Raji (cell line): ENCODE measurements around the gene ABCC5.

Experiments
- POLR2A ChIP-seq: IDR thresholded peaks from 2 replicates; pipeline ENCODE4 v1.6.1; 2011; ENCODE audit warnings: low read depth, low read length, control low read depth; ENCODE audit not compliant: insufficient read depth

Gene ABCC5

DNA sequence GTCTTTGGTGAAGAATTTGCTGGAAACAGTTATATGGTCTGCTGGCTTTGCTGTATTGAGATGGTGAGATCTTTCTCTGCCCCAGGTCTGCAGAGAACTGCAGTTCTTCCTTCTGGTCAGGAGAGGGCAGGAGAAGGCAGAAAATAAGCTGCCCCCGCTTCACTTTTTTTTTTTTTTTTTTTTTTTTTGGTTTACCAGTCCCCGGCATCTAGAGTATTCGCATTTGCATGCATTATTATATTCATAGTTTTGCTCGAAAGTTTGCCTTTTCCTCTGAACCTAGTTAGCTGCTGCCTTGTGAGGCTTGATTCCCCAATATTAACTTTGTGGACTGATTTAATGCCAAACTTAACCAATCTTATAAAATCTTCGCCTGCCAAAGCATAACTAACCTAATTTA lies 122.4 kb downstream of the ABCC5 start:
- TF ChIP-seq POLR2A = no peak

DNA sequence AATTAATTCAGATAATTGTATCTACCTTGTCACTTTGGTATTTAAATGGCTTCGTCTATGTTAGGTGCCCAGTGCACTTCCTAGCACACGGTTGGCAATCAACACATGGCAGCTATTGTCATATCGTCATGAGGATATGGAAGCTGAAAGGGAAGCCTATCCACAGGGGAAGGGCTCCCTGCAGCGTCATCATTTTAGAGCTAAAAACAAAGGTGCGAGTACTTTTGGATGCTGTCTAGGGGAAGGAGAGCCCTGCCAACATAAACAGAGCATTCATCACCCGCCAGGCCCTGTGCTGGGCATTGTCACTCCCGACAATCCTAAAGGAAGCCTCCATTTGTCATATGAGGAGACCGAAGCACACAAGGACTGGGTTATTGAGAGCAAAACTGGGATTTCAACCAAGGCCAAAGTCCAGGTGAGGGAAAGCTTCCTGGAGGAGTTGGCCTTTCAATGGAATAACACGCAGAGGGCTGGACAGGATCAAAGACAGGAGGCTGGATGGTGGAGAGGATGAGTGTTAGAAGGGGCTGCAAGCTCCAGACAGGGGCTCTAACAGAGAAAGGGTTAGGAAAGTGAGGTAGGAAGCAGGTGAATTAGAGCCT lies 125.0 kb downstream of the ABCC5 start:
- TF ChIP-seq POLR2A = no peak

DNA sequence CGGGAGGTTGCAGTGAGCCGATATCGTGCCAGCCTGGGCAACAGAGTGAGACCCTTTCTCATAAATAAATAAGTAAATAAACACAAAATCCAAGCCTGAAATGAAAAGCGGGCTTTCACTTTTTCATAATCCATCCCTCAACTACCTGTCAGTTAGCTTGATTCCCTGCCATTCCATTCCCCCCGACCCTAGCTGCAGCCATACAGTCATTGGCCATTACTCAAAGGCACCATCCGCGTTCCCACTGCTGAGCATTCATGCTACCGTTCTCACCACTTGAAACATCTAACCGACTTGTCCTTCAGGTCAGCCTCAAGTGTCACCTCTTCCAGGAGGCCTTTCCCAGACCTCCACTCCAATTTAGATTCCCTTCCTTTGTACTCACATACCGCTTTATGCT lies 131.9 kb downstream of the ABCC5 start:
- no peak for TF ChIP-seq POLR2A

DNA sequence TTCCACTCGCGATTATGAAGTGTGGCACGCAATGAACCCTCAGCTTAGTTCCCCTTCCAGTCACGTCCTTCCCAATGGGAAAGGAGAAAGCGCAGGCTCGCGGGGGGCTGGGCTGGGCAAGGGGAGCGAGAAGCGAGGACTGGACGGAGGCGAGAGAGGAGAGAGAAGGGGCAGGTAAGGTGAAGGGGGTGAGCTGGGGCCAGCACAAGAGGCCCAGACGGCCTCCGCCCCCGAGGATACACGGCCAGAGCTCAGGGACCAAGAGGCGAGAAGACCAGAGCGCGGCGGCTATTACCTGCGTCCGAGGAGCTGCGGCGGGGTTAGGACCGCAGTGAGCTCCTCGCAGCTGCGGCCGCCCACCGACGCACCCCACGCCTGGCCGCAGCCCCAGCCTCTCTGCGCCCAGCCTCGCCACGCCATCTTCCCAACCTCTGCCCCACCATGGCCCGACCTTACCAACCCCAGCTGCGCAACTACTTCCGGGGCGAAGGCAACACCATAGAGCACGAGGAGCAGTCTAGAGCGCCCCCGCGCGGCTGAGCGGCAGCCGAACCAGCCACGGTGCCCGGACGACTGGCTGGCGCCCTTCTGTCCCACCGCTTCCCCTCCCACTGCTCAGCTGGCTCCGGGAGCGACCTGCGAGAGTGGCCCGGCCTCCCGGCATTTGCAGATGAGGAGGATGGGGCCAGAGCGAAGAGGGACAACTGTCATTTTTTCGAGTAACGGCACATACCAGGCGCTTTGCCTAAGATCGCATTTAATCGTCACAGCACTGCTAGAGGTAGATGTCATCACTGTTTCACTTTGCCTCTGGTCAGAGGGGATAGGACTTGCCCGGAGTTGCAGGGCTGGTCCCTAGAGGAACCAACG lies 133.0 kb downstream of the ABCC5 start, which contains the start of gene PARL:
Gene PARL (minus strand): TSS at position 454 of the 870 bp plus-strand sequence. CDS start 34 bp downstream, at position 420.
- peak; percentile 92 for TF ChIP-seq POLR2A

DNA sequence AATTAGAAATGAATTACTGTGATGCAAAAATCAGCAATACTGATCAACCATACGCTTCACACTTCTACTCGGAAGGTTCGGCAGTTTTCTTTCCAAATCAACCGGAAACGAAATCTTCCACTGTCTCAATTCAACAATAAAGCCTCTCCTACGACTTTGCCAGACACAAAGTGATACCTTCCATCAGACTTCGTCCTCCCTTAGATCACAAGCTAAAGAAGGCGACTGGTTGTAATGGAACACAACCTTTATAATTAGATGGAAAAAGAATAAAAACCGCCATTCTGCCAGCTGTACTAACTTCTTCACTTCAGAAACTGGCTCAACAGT lies 133.6 kb downstream of the ABCC5 start:
- no peak for TF ChIP-seq POLR2A

DNA sequence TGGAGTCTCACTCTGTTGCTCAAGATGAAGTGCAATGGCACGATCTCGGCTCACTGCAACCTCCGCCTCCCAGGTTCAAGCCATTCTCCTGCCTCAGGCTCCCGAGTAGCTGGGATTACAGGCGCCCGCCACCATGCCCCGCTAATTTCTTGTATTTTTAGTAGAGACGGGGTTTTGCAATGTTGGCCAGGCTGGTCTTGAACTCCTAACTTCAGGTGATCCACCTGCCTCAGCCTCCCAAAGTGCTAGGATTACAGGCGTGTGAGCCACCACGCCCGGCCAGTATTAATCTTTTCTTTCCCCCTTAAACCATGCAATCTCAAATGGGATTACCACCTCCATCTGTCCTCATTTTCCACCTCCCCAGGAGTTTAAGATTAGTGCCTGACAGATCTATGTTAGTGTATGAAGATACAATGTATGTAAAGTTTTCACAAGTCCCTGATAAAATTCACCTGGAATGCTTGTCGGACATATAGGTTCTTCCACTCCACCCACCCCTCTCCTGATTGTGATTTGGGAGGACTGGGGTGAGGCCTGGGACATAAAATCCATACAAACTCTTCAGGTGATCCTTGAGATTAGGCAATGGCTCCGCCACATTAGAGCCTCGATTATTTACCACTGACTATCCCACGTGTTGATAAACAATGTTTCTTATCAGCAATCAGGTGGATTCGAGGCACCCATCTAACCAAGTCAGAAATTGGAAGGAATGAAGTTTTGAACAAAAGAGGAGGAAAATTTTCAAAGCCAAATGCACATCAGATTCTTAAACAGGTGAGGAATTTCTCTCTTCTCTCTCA lies 134.2 kb downstream of the ABCC5 start:
- TF ChIP-seq POLR2A = no peak

DNA sequence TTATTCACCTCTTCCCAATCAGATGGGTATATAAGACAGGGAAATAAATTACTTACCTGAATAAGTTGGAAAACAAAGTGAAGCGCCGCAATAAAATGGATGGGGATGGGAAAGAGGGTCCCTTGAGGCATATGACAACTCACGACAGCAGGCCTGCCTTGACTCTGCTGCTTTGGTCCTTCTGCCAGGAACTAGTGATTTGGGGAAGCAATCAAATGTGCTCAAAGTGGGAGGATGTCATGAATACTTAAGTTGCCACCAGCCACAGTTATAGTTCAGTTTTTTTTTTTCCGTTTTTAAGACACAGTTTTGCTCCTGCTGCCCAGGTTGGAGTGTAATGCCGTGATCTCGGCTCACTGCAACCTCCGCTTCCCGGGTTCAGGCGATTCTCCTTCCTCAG lies 137.6 kb downstream of the ABCC5 start:
- no peak for TF ChIP-seq POLR2A

DNA sequence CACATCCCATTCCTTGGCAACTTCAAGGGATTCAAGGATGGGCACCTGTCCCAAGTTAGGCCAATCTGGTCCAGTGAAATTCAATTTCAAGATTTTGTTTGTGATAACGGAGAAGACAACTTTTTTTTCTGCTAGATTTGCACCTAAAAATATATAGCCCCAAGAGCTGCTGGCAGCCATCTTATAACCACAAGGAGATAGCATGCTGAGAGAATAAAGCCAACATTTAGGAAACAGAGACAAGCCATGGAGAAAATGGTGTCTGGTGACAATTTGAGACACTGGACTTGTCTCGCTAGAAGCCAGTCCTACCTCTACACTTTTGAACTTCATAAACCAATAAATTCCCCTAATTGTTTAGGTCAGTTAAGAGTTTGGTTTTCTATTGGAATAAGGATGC lies 138.4 kb downstream of the ABCC5 start:
- no peak for TF ChIP-seq POLR2A

DNA sequence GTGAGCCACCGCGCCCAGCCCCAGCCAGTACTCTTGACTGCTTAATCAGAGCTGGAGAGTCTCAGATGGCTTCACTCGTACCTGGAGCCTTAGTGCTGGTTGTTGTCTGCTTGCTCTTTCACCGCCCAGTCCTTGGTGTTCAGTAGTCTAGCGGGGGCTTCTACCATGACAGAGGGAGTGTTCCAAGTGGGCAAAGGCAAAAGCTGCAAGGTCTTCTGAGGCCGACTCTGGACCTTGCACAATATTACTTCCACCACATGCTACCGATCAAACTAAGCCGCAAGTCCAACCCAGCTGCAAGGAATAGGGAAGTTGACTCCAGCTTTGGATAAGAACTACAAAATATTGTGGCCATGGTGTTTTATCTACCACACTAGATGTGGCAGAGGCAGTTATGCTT lies 139.6 kb downstream of the ABCC5 start:
- no peak for TF ChIP-seq POLR2A

DNA sequence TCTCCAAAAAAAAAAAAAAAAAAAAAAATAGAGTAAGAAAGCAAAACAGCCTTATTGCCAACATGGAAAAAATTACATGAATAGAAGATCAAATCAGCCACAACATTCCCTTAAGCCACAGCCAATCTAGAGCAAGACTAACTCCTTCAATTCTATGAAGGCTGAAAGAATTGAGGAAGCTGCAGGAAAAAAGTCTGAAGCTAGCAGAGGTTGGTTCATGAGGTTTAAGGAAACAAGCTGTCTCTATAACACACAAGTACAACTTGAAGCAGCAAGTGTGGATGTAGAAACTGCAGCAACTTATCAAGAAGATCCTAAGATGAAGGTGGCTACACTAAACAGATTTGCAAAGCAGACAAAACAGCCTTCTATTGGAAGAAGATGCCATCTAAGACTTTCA lies 142.3 kb downstream of the ABCC5 start:
- TF ChIP-seq POLR2A = no peak

DNA sequence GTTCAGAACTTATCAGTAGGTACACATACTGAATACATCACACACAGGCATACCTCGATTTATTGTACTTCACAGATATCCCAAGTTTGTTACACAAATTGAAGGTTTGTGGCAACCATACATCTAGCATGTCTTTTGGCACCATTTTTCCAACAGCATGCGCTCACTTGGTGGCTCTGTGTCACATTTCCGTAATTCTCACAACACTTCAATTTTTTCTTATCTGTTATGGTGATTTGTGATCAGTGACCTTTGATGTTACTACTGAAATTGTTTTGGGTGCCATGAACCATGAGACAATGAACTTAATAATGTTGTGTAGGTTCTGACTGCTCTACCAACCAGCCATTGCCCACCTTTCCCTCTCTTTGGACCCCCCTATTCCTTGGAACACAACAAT lies 143.8 kb downstream of the ABCC5 start:
- no peak for TF ChIP-seq POLR2A

DNA sequence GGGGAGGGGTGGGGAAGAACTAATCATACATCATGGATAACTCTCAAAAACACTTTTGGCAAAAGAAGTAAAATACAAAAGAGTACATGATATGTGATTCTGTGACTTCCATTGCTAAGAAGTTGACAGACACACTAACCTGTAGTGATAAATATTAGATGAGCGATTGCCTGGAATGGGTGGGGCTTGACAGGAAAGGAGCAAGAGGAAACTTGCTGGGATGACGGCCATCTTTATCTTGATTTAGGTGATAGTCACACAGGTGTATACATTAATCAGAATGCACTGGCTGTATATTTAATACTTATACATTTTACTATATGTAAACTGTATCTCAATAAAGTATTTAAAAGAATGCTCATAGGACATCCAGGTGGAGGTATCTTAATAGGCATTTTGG lies 146.1 kb downstream of the ABCC5 start:
- TF ChIP-seq POLR2A = no peak

DNA sequence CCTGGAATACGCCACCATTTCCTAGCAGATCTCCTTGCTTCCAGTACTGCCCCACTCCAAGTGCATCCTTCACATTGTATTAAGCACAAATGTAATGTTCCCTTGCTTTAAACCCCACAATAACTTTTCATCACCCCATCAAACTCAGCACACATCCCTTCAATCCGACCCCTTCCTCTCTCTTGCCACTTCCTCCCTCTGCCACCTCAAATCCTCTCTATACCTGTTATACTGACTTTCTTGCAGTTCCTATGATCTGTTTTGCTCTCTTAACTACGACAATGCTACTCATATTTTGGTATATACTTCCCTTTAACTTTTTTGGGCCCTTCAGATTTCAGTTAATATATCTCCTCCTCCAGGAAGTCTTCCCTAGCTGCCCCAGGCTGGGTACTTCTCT lies 147.1 kb downstream of the ABCC5 start:
- TF ChIP-seq POLR2A = no peak
